C4-2B (cell line): ENCODE data around the gene IDUA.
"Not testable (repeated sequence)": the region's sequence is repeated elsewhere in the genome, so short reads cannot be mapped to it uniquely, and the experiment has no call there.

Source experiments
- H3K27ac ChIP-seq: fragments of 450-650 bp; 2 replicates; pipeline ENCODE4 v1.5.1; 2017
- ZFX ChIP-seq: fragments of 450-650 bp; IDR thresholded peaks from 2 replicates; pipeline ENCODE4 v1.6.1; 2017
- TF ChIP-seq, protein P1 (sequence below): fragments of 450-650 bp; conservative IDR thresholded peaks from 2 replicates; pipeline ENCODE4 v1.5.1; 2017; ENCODE audit warnings: mild to moderate bottlenecking

IDUA gene

DNA sequence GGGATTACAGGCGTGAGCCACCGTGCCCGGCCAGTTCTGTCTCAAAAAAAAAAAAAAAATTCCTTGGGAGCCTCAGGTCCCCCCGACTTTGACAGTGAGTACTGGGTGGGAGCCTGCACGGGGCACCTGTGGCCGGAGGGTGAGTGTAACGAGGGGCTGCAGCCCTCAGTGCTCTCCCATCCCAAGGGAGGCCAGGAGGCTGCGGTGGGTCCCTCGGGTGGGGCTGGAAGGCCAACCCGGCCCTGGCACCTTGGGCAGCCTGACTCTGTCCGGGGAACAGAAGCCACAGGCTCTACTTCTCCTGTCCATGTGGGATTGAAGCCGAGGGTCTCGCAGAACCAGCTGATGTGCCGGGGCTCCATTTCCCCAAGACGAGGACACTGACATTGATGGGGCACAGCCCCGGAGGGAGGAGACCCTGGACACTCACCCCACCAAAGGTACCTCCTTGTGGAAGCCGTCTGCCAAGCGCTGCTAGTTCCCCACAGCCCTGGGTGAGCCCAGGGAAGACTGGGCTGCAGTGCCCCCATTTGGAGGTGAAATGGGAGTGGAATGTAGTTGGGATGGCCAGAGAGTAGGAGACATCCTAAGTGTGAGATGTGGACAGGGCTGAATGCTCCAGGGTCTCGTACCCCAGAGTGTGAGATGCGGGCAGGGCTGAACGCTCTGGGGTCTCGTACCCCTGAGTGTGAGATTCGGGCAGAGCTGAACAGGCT, 8.6 kb downstream of the IDUA start:
- TF ChIP-seq, protein P1, sequence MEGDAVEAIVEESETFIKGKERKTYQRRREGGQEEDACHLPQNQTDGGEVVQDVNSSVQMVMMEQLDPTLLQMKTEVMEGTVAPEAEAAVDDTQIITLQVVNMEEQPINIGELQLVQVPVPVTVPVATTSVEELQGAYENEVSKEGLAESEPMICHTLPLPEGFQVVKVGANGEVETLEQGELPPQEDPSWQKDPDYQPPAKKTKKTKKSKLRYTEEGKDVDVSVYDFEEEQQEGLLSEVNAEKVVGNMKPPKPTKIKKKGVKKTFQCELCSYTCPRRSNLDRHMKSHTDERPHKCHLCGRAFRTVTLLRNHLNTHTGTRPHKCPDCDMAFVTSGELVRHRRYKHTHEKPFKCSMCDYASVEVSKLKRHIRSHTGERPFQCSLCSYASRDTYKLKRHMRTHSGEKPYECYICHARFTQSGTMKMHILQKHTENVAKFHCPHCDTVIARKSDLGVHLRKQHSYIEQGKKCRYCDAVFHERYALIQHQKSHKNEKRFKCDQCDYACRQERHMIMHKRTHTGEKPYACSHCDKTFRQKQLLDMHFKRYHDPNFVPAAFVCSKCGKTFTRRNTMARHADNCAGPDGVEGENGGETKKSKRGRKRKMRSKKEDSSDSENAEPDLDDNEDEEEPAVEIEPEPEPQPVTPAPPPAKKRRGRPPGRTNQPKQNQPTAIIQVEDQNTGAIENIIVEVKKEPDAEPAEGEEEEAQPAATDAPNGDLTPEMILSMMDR = no peak
- no peak for TF ChIP-seq ZFX
- peak overlapping the region; percentile 99; the same call in 1 of the 2 replicates for H3K27ac ChIP-seq

DNA sequence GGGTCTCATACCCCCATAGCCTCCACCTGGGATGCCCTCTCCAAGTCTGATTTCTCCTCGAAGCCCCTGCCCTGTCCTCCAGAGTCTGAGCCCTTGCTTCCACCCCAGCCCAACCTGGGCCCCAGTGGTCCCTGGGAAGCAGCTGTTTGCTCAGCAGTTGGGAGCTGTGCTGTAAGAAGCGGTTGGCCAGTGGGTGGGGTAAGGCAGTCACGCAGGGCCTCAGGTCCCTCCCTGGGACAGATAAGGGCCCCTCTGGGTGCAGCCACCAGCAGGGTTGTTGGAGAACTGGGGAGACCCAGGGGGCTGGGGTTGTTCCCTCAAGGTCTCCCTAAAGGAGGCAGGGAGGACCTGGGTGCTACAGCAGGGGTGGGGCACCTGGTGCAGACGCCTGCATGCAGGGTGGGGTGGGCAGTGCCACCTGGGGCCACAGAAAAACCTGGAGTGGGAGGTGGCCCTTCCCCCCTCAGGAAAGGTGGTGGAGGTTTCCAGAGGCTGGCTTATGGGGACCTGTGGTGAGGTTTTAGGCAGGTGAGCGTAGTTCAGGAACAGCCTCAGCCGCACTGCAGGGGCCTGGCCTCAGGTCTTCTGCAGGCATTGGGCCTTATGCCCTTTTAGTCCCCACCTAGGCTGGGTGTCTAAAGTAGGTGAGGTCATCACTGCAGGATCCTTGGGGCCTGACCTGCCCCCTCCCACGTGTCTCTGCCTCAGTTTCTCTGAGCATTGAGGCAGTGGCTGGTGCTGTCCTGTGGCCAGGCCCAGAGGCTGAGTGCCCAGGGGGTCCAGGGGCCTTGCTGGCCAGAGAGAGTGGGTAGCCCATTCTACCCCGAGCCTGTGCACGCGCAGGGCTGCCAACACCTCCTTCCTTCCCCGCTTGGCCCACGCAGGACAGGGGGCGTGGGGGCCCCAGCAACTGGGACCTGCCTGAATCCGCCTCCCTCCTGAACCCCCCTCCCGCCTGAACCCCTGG, 9.5 kb downstream of the IDUA start:
- no peak overlapping the region for H3K27ac ChIP-seq
- TF ChIP-seq, protein P1 = no peak
- no peak for TF ChIP-seq ZFX

DNA sequence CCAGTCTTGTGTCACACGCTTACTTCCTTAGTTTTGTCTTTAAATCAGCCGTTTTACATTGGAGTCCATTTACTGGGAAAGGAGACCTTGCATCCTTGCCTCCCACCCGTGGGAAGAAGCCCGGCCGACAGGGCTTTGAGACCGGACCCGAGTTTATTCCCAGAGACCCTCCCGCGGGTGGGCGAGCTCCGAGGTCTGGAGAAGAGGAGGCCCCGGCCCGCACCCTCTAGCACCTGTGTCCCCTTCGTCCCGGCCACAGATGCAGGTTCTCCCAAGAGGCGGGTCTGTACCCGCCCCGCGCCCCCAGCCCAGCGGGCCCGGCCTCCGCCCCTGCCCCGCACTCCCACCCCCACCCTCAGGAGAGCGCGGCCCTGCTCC, 10.1 kb downstream of the IDUA start:
- no peak for TF ChIP-seq ZFX
- TF ChIP-seq, protein P1 = no peak
- H3K27ac ChIP-seq = no peak overlapping the region

DNA sequence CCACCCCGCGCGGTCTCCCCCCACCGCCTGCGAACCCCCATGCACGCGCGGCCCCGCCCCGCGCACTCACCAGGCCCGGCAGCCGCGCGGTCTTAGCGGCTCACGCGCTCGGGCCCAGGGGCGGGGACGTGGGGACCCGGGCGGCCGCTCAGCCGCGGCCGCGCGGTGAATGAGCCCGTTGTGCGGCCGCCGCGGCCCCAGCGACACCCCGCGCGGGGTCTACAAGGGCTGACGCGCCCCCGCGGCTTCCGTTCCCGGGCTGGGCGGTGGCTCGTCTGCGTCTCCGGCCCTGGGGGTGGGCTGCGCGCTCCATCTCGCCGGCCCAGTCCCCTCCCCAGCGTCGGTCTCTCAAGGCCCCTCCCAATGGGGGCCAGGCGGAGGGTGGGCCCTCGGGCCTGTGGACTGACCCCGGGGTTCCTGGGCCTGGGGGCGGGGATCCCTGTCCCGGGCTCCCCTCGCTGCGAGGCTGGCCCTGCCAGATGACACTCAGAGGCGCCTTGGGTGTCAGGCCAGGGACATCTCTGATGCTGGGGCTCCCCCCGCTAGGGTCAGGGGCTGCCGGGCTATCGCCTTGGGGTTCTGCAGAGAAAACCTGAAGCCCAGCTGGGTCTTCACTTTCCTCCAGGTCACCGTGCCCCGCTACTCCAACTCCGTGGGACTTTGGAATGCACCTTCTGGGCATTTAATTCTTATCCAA, 10.7 kb downstream of the IDUA start:
- H3K27ac ChIP-seq = no peak overlapping the region
- TF ChIP-seq, protein P1 = no peak
- TF ChIP-seq ZFX = no peak

DNA sequence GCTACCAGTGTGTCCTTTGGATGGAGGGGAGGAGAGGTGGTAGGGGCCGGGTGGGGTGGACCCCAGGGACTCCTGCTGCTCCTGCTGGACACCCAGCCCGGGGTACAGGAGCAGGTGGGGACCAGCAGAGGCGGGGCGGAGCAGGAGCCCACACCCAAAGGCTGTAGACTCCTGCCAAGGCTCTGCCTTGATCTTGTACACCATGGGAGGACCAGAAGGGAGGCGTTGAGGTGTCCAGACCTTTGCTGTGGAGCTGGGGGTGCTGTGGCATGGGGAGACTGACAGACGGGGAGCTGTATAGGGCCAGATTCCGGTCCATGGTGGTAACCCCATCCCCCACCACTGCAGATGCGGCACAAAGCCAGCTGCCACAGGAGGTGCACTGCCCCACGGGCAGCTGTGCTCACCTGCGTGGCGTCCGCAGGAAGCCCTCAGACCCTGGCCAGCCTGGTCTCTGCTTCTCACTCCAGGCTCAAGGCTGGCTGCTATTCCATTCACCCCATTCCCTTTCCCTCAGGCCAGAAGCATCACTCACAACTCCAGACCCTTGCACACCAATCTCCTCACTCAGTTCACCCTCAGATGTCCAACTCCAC, 11.3 kb downstream of the IDUA start:
- TF ChIP-seq, protein P1 = no peak
- no peak for TF ChIP-seq ZFX
- no peak overlapping the region for H3K27ac ChIP-seq

DNA sequence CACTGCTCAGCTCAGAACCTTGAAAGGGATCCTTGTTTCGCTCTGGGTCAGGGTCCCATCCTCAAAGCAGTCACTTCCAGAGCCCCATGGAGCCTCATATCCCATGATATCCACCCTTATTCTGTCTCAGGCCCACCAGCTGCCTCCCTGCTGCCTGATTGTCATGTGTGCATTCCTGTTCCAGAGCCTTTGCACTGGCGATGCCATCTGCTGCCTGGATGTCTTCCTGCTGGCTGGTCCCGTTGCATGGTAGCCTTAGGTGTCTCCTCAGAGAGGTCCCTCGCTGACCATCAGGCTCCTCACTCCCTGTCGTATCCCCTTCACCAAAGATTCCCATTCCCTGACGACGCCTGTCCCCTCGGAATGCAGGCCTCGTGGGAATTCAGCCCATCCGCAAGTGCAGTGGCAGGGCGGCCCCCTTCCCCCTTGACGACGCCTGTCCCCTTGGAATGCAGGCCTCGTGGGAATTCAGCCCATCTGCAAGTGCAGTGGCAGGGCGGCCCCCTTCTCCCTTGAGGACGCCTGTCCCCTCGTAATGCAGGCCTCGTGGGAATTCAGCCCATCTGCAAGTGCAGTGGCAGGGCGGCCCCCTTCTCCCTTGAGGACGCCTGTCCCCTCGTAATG, 12.5 kb downstream of the IDUA start:
- not testable (repeated sequence) for H3K27ac ChIP-seq

DNA sequence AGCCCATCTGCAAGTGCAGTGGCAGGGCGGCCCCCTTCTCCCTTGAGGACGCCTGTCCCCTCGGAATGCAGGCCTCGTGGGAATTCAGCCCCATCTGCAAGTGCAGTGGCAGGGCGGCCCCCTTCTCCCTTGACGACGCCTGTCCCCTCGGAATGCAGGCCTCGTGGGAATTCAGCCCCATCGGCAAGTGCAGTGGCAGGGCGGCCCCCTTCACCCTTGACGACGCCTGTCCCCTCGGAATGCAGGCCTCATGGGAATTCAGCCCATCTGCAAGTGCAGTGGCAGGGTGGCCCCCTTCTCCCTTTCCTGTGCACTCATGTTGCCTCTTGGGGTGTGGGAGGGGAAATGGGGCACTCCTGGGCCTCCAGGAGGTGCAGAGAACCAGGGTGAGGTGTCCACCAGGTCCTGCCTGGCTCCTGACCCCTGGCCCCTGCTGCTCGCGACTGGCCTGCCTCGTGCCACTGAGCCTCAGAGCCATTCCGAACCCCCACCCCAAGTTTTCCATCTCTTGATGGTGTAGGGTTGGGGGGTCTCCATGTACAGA, 13.1 kb downstream of the IDUA start:
- no peak overlapping the region for H3K27ac ChIP-seq
- no peak for TF ChIP-seq ZFX
- TF ChIP-seq, protein P1 = no peak
